Uterus (tissue), 4 donors: Measurements from ENCODE around the gene ZNF146. TPM values are rescaled to one million over a fixed set of nuclear protein-coding genes. Genes with fewer than 3 reads are reported as not detected.
A peak's percentile ranks its signal among the peaks of the same experiment; 100 is the strongest.

Experiments
- DNase-seq, 2 donors: peaks; one replicate each; pipeline ENCODE4 v3.0.0-alpha.2; 2019 to 2020
- H3K27ac ChIP-seq, 2 donors: fragments of 200-600 bp; sonication (generic); 1 replicate in 1 of 2; 2 replicates in 1 of 2; pipeline ENCODE4 v1.5.1; 2016 to 2018
- H3K27me3 ChIP-seq, 2 donors: fragments of 200-600 bp; sonication (generic); one replicate each; pipeline ENCODE4 v1.5.1; 2018 to 2019; ENCODE audit warnings: control low read depth in 1 of 2
- H3K36me3 ChIP-seq, 2 donors: fragments of 200-600 bp; sonication (generic); one replicate each; pipeline ENCODE4 v1.5.1; 2019; ENCODE audit warnings: control low read depth in 1 of 2
- H3K4me1 ChIP-seq, 2 donors: fragments of 200-600 bp; sonication (generic); one replicate each; pipeline ENCODE4 v1.5.1; 2018 to 2019; ENCODE audit warnings: control low read depth in 1 of 2
- H3K4me3 ChIP-seq, 2 donors: fragments of 200-600 bp; sonication (generic); 1 replicate in 1 of 2; 2 replicates in 1 of 2; pipeline ENCODE4 v1.5.1; 2018 to 2019; ENCODE audit warnings: mild to moderate bottlenecking in 1 of 2
- H3K9me3 ChIP-seq, 2 donors: fragments of 200-600 bp; sonication (generic); one replicate each; pipeline ENCODE4 v1.5.1; 2019; ENCODE audit warnings: control low read depth in 1 of 2
- POLR2A ChIP-seq, 2 donors: fragments of 450-650 bp; IDR thresholded peaks; one replicate each; pipeline ENCODE4 v1.6.1; 2016; ENCODE audit warnings: antibody characterized with exemption in 2 of 2, mild to moderate bottlenecking in 1 of 2, moderate library complexity in 1 of 2
- intact Hi-C: fragments of 100-400 bp; cut with DNase I; formaldehyde crosslinking; loops from one replicate; pipeline ENCODE4 v1.15.1; 2023; ENCODE audit warnings: low total_unique reads
- total RNA-seq, 4 donors: library from RNA; depleted of rRNA in 3 of 4; stranded (reverse); fragments of >200 nt in 3 of 4; gene quantifications; one replicate each; pipeline versions ENCODE4 v1.1.0 to v1.2.4, GENCODE V29; 2014 to 2023
- TF ChIP-seq, protein P1 (sequence below), 4 experiments: fragments of 200-600 bp in 2 of 4; fragments of 450-650 bp in 2 of 4; sonication (generic) in 2 of 4; IDR thresholded peaks; one replicate each; pipeline ENCODE4 v1.5.1; 2016 to 2019; ENCODE audit warnings: antibody characterized with exemption in 4 of 4, mild to moderate bottlenecking in 2 of 4, moderate library complexity in 1 of 4
- donor health status: DM: yes; HTN: yes; CAD: no.

ZNF146 gene
- total RNA-seq, 4 donors from 2014 or later, result 54.7 to 238 (median 84.2) TPM

DNA sequence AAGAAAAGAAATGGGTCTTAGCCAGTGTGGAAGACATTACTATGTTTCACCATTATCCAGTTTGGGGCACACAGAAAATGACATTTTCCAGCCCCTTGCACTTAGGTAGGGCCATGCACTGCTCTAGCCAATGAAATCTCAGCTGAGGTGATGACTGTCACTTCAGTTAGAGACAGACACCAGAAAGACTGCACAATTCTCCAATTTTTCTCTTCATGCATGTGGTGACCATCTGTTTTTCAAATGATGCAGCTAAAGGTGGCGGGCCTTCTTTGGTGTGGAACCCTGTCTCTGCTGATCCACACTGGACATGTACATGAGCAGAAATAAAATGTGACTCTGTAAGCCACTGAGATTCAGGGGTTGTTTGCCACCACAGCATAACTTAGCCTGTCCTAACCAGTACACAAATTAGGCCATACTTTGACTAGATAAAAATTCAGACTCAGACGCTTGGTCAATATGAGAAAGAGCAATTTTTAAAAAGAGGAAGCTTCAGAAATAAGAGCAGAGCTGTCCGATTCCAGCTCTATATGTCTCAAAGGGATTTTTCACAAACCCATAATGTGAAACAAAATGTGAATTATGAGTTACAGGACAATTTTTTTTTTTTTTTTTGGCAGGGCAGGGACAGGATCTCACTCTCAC, 7.2 kb upstream of the ZNF146 start:
- no peak overlapping the region for H3K27ac ChIP-seq
- H3K4me3 ChIP-seq, result no peak overlapping the region
- H3K4me1 ChIP-seq, result no peaks in the 10 kb centered on the region
- intact Hi-C loops, result no loop called here
- H3K9me3 ChIP-seq, result no peaks in the 10 kb centered on the region
- no peak for DNase-seq
- H3K36me3 ChIP-seq, result no peaks in the 10 kb centered on the region
- no peaks in the 10 kb centered on the region for H3K27me3 ChIP-seq
- TF ChIP-seq, protein P1, sequence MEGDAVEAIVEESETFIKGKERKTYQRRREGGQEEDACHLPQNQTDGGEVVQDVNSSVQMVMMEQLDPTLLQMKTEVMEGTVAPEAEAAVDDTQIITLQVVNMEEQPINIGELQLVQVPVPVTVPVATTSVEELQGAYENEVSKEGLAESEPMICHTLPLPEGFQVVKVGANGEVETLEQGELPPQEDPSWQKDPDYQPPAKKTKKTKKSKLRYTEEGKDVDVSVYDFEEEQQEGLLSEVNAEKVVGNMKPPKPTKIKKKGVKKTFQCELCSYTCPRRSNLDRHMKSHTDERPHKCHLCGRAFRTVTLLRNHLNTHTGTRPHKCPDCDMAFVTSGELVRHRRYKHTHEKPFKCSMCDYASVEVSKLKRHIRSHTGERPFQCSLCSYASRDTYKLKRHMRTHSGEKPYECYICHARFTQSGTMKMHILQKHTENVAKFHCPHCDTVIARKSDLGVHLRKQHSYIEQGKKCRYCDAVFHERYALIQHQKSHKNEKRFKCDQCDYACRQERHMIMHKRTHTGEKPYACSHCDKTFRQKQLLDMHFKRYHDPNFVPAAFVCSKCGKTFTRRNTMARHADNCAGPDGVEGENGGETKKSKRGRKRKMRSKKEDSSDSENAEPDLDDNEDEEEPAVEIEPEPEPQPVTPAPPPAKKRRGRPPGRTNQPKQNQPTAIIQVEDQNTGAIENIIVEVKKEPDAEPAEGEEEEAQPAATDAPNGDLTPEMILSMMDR (IDR thresholded peaks at IDR 0.05), result no peak
- no peak for TF ChIP-seq POLR2A (IDR thresholded peaks at IDR 0.05)

DNA sequence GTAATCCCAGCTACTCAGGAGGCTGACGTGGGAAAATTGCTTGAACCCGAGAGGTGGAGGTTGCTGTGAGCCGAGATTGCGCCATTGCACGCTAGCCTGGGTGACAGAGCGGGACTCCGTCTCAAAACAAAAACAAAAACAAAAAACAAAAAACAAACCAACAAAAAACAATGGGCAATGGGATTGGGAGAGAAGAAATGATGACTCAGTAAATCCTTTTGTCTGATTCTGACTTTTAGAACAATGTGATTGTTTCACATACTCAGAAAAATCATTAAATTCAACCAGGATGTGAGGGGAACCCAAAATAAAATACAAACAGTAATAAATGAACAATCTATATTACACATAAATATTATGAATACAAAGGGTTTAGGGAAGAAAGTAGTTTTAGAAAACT, 5.5 kb upstream of the ZNF146 start:
- H3K4me1 ChIP-seq, result no peaks in the 10 kb centered on the region
- H3K27me3 ChIP-seq, result no peaks in the 10 kb centered on the region
- TF ChIP-seq, protein P1 (IDR thresholded peaks at IDR 0.05), result no peak
- no peaks in the 10 kb centered on the region for H3K9me3 ChIP-seq
- intact Hi-C loops, result no loop called here
- H3K4me3 ChIP-seq, result no peak overlapping the region
- no peak for DNase-seq
- H3K36me3 ChIP-seq, result no peaks in the 10 kb centered on the region
- no peak overlapping the region for H3K27ac ChIP-seq

DNA sequence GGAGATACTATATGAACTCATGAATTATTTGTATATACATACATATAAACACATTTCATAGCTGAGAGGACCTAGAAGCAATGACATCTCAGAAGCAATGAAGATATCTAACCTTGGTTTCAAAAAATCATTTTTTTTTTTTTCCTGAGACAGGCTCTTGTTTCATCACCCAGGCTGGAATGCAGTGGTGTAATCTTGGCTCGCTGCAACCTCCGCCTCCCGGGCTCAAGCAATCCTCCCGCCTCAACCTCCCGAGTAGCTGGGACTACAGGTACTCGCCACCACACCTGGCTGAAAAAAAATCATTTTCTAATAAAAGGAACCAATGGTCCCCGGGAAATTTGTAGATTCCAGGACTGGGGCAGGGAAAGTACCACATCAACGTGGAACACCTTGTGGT, 4.4 kb upstream of the ZNF146 start:
- Histone ChIP-seq H3K27ac (no peak overlapping the region), H3K36me3 (no peaks in the 10 kb centered on the region), H3K27me3 (no peaks in the 10 kb centered on the region), H3K4me1 (no peaks in the 10 kb centered on the region), H3K4me3 (no peak overlapping the region), H3K9me3 (no peaks in the 10 kb centered on the region)
- DNase-seq, result no peak
- TF ChIP-seq, protein P1 (IDR thresholded peaks at IDR 0.05), result no peak
- TF ChIP-seq POLR2A (IDR thresholded peaks at IDR 0.05), result no peak
- intact Hi-C loops, result no loop called here

DNA sequence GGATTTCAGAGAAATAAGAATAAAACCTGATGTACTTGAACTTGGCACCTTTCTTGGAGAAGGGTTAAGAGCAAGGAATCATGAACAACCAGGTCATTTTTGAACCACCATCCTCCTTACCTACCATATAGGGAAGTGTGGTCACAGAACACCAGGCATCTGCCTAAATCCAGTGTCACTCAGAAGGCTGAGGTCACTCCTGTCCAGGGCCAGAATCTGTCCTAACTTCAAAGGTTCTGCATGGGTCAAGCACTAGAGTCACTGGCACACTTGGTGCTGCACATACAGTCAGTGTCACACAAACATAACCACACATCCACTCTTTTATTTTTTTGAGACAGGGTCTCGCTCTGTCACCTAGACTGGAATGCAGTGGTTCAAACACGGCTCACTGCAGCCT, 2.0 kb upstream of the ZNF146 start:
- Histone ChIP-seq H3K27ac (no peak overlapping the region), H3K4me1 (no peaks in the 10 kb centered on the region), H3K36me3 (no peaks in the 10 kb centered on the region), H3K27me3 (no peaks in the 10 kb centered on the region), H3K9me3 (no peaks in the 10 kb centered on the region), H3K4me3 (no peak overlapping the region)
- no peak for DNase-seq
- intact Hi-C loops, result no loop called here
- no peak for TF ChIP-seq POLR2A (IDR thresholded peaks at IDR 0.05)
- TF ChIP-seq, protein P1 (IDR thresholded peaks at IDR 0.05), result no peak

DNA sequence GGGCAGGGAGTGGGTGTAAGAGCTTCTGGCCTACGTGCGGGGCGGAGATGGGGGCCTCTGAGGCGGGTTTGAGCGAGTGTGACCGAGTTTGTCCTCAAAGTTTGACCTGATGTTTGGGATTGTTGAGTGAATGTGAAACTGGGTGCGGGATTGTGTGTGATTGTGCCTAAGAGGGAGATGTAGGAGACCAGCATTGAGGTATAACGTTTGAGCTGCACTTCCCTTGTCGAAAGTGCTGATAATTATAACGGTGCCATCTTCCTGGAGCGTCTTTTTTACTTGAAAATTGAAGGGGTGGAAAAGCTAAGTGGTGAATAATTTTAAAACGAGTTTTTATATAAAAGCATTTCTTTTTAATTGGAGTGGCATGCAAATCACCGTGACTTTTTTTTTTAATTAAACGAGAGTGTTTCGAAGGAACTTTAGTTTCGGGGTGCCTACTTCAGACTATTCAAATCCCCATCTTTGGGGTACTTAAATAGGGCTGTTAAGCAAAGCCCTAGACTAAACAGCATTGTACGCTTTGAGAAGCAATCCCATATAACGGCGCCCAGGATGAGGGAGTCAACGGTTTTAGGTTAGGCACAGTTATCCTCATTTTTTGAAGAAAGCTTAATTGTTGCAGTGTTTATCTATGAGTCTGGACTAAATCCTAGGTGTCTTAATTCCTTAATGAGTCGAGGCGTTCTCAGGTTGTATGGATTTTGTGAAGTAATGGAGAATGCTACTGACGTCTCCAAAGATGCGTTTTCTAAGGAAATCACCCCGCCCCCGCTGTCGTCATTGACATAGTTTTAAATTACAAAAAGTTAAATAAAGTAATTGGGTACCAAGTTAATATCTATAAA, 594 bp downstream of the ZNF146 start:
- no peaks in the 10 kb centered on the region for H3K36me3 ChIP-seq
- no peaks in the 10 kb centered on the region for H3K27me3 ChIP-seq
- H3K27ac ChIP-seq, result peak overlapping the region; percentile 94 to 97
- intact Hi-C loops, result no loop called here
- DNase-seq, result no peak
- TF ChIP-seq, protein P1 (IDR thresholded peaks at IDR 0.05), result no peak
- no peak for TF ChIP-seq POLR2A (IDR thresholded peaks at IDR 0.05)
- H3K4me1 ChIP-seq, result peaks cover 0 to 7% of the 10 kb centered on the region in 2 donors
- H3K9me3 ChIP-seq, result no peaks in the 10 kb centered on the region
- H3K4me3 ChIP-seq, result peak overlapping the region; percentile 67 to 88
